DLD1 (cell line): ENCODE results near the gene HTRA1.

Source experiments
- in situ Hi-C: cut with HindIII; loops from 2 replicates; pipeline ENCODE4 v1.10.0; 2017; ENCODE audit warnings: low sequenced_read_pairs

Gene HTRA1

DNA sequence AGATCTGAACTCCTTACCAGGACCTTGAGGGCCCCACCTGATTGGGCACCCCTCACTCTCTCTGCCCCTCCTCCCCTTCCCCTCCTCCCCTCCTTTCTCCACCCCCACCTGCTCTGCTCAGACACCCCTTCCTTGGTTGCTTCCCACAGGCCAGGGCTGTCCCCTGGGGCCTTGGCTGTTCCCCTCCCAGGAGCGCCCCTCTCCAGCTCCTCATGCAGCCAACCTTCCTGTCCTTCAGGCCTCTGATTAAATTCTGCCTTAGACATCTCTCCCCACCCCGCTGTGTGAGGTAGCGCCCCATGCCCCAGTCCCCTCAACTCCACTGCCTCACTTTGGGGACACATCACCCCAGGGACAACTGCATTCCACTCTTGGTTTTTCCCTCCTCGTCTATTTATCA, 32.4 kb downstream of the HTRA1 start:
- in situ Hi-C loops: no loop called here

- in situ Hi-C loops: no loop called here
These were observed 32.9 kb downstream of the HTRA1 start for GRCh38 chr10:122494173-122494820.

GRCh38 chr10:122494833-122495232, 33.5 kb downstream of the HTRA1 start:
- in situ Hi-C loops: no loop called here

- in situ Hi-C loops: no loop called here
These were observed 34.3 kb downstream of the HTRA1 start for GRCh38 chr10:122495406-122496340.

- in situ Hi-C loops: no loop called here
These were observed 35.9 kb downstream of the HTRA1 start for GRCh38 chr10:122497241-122497640.

DNA sequence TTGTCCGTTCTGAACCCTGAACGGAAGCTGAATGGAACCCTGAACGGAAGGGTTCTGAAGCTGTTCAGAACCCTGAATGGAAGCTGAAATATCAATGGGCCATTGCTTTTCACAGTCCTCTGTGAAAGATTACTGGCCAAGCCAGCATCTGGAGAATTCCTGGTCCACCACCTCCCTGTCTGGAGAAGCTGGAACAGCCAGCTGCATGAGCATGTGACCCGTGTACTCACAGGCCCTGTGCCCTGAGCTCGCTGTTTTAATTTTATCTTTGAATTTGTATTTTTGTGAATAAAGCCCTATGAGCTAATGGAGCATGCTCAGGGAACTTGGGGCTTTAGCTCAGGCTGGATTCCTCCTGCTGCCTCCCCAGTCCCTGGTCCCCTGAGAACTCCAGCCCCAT, 37.2 kb downstream of the HTRA1 start:
- in situ Hi-C loops: no loop called here

GRCh38 chr10:122499012-122499411, 37.7 kb downstream of the HTRA1 start:
- in situ Hi-C loops: no loop called here

- in situ Hi-C loops: no loop called here
These were observed 38.2 kb downstream of the HTRA1 start for GRCh38 chr10:122499491-122499941.

GRCh38 chr10:122500194-122500593, 38.8 kb downstream of the HTRA1 start:
- in situ Hi-C loops: no loop called here

DNA sequence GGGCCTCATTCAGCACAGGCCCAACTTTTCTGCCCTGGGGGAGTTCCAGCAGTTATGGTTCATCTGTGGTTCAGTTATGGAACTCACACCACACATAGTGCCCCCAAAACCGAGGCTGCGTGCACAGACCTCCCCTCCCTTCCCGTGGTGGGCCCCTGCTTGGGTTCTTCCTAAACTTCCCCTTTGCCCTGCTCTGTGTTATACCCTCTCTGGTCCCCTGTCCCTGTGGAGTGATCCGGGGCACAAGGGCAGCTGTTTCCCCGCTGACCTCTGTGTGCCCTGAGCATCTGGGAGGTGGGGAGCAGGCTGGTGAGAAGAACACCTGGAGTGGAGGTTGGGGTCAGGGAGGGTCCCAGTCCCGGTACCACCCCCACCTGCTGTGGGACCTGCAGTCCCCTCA, 39.4 kb downstream of the HTRA1 start:
- in situ Hi-C loops: no loop called here

DNA sequence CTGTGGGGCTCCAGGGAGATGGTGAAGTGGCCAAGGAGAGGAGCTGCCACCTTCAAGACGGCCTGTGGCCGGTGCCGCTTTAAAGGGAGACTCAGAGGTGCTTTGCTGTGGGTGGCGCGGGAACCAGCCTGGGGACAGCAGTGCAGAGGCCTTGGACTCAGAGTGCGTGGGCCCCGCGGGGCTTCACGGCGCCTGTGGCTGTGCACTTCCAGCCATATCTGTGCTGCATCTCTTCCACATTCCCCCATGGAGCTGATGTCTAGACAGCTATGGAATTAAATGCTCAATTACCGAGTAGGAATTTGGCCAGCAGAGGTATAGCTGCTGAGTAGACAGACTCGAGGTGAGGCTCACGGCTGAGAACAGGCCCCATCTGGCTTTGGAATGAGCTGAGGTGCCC, 41.7 kb downstream of the HTRA1 start:
- in situ Hi-C loops: no loop called here

DNA sequence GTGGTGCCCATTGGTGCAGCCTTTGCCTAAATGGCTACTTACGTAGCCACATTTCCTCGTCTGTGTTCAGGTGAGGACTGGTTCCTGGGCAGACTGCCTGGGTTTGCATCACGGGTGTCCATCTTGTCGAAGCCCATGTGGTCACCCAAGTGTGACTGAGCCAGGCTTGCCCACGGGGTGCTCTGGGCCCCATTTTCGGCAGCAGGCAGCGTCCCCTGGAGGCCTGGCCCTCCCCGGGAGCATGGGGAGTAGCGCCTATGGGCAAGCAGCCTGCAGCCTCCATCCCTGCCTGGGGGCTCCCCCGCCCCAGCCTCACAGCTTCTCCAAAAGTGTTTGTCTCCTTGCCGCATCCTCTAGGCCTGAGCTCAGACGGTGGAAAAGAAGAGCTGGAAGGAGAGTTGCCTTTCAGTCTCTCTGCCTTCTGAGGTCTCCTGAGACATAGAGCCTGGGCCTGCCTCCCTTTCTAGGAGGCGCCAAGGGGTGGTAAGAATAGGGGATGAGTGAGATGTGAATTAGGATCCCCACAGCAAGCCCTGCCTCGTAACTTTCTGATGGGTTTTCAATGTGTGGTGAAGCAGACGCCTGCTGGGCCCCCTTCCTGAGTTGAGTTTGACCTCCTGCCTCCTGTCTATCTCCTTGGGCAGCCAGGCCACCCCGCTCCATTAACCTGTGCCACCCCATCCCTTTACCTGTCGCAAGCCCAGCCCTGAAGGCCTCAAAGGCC, 42.7 kb downstream of the HTRA1 start:
- in situ Hi-C loops: no loop called here

- in situ Hi-C loops: no loop called here
These were observed 43.2 kb downstream of the HTRA1 start for GRCh38 chr10:122504610-122504950.

- in situ Hi-C loops: no loop called here
These were observed 43.7 kb downstream of the HTRA1 start for GRCh38 chr10:122505011-122505410.

DNA sequence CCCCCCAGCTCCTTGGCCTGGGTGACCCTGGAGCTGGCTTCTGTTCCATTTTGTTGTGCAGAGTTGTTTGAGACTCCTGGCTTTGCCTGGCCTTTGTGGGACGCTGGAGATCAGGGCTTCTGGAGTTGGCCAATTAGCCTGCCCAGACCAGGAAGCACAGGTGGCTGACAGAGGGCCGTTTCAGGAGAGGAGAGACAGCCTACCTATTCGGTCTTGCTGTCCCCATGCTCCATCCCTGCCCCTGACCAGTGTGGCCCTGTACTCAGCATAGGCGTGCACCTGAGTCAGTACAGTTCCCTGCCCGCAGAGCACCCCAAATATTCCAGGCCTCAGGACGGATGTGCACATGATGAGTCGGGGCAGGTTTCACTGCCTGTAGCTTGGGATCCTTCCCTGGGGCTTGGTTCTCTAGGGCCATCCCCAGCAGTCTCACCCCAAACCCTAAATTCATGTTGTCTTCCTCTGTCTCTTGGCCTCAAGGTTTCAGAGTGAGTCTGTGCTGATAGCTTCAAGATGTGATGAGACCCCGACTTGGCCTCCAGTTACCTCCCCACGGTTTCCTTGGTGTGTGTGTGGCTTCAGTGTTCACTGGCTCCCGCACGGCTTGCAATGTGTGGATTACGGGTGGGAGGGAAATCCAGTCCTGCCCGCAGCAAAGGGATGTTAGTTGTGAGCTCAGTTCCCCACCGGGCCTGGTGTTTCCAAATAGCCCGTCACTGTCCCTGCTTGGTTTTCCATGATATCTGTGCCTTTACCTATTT, 44.7 kb downstream of the HTRA1 start:
- in situ Hi-C loops: no loop called here

- in situ Hi-C loops: no loop called here
These were observed 46.3 kb downstream of the HTRA1 start for GRCh38 chr10:122507616-122508015.

- in situ Hi-C loops: no loop called here
These were observed 46.7 kb downstream of the HTRA1 start for GRCh38 chr10:122508021-122508420.

GRCh38 chr10:122509323-122509722, 48.0 kb downstream of the HTRA1 start:
- in situ Hi-C loops: no loop called here

DNA sequence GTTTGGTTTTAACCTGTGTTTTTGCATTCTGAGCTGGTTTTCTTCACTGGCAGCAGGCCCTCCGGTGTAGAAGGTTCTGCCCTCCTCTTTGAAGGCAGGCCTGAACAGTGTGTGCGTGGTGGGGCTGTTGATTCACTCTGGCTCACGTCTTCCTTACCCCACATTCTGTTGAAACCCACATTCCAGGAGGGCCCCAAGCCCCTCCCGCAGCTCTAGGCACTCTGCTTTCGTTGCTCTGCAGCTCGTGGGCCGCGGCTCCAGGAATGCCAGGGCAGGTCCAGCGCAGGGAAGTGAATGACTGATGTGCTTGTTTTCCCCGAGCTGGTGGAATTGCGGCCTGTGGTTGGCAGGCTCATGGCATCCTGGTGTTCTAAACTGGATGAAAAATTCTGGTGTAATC, 49.0 kb downstream of the HTRA1 start:
- in situ Hi-C loops: no loop called here

DNA sequence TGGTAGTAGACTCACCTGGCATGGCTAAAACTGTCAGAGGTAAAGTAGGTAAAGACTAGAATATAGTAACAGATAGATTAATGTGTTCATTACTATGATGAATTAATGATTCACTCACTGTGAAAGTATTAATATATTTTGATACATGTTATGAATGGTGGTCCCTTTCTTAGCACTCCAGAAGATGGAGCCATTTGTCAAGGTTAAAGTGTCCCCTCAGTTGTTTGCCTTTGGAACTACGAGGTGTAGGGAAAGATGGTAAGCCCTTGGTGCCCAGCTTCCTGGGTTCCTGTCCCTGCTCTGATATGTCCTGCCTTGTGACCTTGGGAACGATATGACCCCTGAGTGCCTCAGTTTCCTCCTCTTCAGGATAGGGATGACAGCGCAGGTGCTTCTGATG, 49.4 kb downstream of the HTRA1 start:
- in situ Hi-C loops: no loop called here

- in situ Hi-C loops: no loop called here
These were observed 51.7 kb downstream of the HTRA1 start for GRCh38 chr10:122513053-122513452.
